Measurements from ENCODE around the gene GRHL3.

DNA sequence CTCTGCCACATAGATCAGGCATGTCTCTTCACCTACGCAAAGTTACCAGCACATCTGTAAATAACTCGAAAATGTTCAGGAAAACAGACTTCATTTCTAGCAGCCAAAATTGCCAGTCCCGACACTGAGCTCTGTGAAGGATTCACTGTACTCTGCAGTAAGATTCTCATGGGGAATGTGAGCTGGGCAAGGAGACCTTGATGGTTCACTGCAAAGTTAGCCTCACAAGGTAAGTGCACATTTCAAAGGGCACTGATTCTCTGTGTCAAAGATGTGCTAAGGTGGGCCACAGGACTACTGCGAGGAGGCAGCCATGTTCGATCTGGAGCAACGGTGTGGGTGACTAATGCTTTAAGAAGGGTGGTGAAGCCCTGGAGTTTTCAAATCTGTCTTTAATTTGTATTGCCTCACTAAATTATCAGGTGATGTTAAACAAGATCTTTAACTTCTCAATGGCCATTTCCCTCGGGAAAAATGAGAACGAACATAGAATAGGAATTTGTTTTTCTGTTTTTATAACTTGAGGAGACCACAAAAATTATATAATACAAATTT is 69.3 kb downstream of the GRHL3 start:
- TF ChIP-seq, protein P1, sequence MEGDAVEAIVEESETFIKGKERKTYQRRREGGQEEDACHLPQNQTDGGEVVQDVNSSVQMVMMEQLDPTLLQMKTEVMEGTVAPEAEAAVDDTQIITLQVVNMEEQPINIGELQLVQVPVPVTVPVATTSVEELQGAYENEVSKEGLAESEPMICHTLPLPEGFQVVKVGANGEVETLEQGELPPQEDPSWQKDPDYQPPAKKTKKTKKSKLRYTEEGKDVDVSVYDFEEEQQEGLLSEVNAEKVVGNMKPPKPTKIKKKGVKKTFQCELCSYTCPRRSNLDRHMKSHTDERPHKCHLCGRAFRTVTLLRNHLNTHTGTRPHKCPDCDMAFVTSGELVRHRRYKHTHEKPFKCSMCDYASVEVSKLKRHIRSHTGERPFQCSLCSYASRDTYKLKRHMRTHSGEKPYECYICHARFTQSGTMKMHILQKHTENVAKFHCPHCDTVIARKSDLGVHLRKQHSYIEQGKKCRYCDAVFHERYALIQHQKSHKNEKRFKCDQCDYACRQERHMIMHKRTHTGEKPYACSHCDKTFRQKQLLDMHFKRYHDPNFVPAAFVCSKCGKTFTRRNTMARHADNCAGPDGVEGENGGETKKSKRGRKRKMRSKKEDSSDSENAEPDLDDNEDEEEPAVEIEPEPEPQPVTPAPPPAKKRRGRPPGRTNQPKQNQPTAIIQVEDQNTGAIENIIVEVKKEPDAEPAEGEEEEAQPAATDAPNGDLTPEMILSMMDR (IDR thresholded peaks at IDR 0.05): no peak
- no peak for TF ChIP-seq POLR2A (IDR thresholded peaks at IDR 0.05)
